ENCODE results near the gene PCSK7. TPM values are rescaled to one million over a fixed set of nuclear protein-coding genes. Genes with fewer than 3 reads are reported as not detected.

PCSK7 gene
- total RNA-seq, 4 donors from 2014 or later: 39.8 to 78.1 (median 50.0) TPM

DNA sequence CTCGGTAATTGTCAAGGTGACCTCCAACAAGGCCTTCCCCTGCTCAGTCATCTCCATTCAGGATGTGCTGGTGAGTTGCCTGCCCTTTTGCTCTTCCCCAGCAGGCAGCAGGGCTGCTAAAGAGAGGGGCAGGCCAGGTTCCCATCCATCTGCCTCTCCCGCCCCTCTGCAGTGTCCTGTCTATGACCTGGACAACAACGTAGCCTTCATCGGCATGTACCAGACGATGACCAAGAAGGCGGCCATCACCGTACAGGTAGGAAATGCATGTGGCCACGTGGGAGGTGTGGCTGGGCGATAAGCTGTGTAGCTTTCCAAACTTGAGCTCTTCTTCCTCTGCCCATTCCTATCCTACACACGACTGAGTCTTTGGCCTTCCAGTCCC lies 49.3 kb downstream of the PCSK7 start:
- ATAC-seq (ENCODE audit: low FRiP score) (no peak), DNase-seq (ENCODE audit: low spot score) (peak; percentile 9)

GRCh38 chr11:117181586-117182550 lies 50.0 kb downstream of the PCSK7 start:
- peak; percentile 1 for ATAC-seq (ENCODE audit: low FRiP score)
- DNase-seq (ENCODE audit: low spot score): peak; percentile 7
- no peak for TF ChIP-seq CTCF (IDR thresholded peaks at IDR 0.05)

More for the DNA sequence above, 49.3 kb downstream of the PCSK7 start:
- TF ChIP-seq CTCF (IDR thresholded peaks at IDR 0.05): no peak

DNA sequence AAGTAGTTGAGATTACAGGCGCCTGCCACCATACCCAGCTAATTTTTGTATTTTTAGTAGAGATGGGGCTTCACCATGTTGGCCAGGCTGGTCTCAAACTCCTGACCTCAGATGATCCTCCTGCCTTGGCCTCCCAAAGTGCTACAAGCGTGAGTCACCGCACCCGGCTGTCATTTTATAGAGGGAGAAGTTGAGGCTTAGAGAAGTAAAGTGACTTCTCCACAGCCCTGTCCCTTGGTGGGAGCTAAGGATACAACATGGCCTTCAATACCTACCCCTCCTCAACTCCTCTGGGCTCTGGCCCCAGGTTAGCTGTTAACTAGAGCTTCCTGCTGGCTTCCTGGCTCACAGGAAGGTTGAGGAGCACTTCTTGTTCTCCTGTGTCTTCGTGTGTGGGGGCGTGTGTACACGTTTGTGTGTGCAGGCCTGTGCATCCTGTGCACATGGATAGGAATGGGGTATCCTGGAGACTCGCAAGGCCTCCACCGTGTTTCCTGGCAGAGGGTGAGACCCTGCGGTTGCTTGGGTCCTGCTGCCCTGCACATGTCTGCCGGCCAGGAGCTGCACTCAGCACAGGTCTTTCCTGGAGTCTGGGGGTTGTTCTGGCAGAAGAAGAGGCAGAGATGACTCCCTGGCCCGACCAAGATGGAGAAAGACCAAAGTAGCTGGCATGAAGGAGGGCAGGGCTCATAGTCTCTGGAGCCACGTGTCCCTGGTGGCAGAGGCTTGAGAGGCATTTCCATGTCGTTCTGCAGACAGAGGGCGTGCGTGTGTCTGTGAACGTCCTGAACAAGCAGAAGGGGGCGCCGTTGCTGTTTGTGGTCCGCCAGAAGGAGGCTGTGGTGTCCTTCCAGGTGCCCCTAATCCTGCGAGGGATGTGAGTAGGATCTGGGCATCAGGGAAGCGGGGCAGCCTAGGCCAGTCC lies 51.0 kb downstream of the PCSK7 start:
- no peak for TF ChIP-seq CTCF (IDR thresholded peaks at IDR 0.05)
- peak; percentile 35 for DNase-seq (ENCODE audit: low spot score)
- ATAC-seq (ENCODE audit: low FRiP score): peak; percentile 26

DNA sequence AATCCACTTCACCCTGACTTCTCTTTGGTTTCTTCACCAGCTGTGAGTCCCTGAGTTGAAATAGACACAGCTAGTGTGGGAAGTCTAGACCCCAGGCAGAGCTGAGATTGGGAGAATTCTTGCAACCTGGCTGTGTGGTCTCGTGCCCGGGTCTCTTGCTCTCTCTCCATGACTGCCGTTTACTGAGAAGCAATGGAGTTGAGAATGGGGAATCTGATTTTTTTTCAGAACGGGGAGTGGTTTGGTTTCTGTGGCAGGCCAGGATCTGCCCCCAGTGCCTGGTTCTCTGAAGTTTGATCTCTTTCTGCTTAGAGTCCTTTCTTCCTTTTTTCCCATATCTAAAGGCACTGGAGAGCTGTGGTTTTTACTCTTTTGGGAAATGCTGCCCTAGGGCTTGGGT lies 51.9 kb downstream of the PCSK7 start:
- no peak for ATAC-seq (ENCODE audit: low FRiP score)
- TF ChIP-seq CTCF (IDR thresholded peaks at IDR 0.05): no peak
- DNase-seq (ENCODE audit: low spot score): peak; percentile 10

GRCh38 chr11:117179048-117179999 lies 52.5 kb downstream of the PCSK7 start:
- DNase-seq (ENCODE audit: low spot score): peak; percentile 21
- TF ChIP-seq CTCF (IDR thresholded peaks at IDR 0.05): no peak
- ATAC-seq (ENCODE audit: low FRiP score): peak; percentile 17
